ENCODE measurements around the gene CYB561D1. TPM values are rescaled to one million over a fixed set of nuclear protein-coding genes. Genes with fewer than 3 reads are reported as not detected.

CYB561D1 gene
- total and polyA plus RNA-seq, 2 of the 13 experiments (the other 11 are each of a cell fraction or from before 2014, with no cell fraction given): 3.9 to 4.1 TPM

- 0 out of 2 replicates have a peak, but pooled peaks have one; percentile 59 for TF ChIP-seq ZNF556 (CRISPR knock-in tag; IDR thresholded peaks at IDR 0.05; ENCODE audit: borderline replicate concordance)
- TF ChIP-seq SIN3B (IDR thresholded peaks at IDR 0.05; ENCODE audit: low read length): no peak
- no peak for TF ChIP-seq ATF7 (IDR thresholded peaks at IDR 0.05)
- TF ChIP-seq ATF7 (CRISPR knock-in tag; IDR thresholded peaks at IDR 0.05): 0 out of 2 replicates have a peak, but pooled peaks have one; percentile 54
- no peak for TF ChIP-seq THRA (CRISPR knock-in tag; IDR thresholded peaks at IDR 0.05; ENCODE audit: borderline replicate concordance)
- TF ChIP-seq CBFB (CRISPR knock-in tag; IDR thresholded peaks at IDR 0.05): 0 out of 2 replicates have a peak, but pooled peaks have one; percentile 42
- TF ChIP-seq KLF16 (CRISPR knock-in tag; IDR thresholded peaks at IDR 0.05): peak in 1 of 2 experiments; percentile 84; a peak in 2 of 4 replicates
- no peak for TF ChIP-seq TRIM24 (CRISPR knock-in tag; IDR thresholded peaks at IDR 0.05)
- 0 out of 2 replicates have a peak, but pooled peaks have one; percentile 46 for TF ChIP-seq PAWR (CRISPR knock-in tag; IDR thresholded peaks at IDR 0.05; ENCODE audit: borderline replicate concordance)
- TF ChIP-seq MXI1 (IDR thresholded peaks at IDR 0.05; ENCODE audit: borderline replicate concordance, low read depth, low read length): peak; percentile 68; the same call in 1 of the 3 replicates
- TF ChIP-seq, protein P1, sequence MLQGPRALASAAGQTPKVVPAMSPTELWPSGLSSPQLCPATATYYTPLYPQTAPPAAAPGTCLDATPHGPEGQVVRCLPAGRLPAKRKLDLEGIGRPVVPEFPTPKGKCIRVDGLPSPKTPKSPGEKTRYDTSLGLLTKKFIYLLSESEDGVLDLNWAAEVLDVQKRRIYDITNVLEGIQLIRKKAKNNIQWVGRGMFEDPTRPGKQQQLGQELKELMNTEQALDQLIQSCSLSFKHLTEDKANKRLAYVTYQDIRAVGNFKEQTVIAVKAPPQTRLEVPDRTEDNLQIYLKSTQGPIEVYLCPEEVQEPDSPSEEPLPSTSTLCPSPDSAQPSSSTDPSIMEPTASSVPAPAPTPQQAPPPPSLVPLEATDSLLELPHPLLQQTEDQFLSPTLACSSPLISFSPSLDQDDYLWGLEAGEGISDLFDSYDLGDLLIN (CRISPR knock-in tag; IDR thresholded peaks at IDR 0.05; ENCODE audit: borderline replicate concordance): peak; percentile 78; the same call in 1 of the 2 replicates
- no peak for TF ChIP-seq ZNF354B (CRISPR knock-in tag; IDR thresholded peaks at IDR 0.05)
- peak; percentile 86 for TF ChIP-seq HOXA3 (CRISPR knock-in tag; IDR thresholded peaks at IDR 0.05)
- peak; percentile 73; the same call in 1 of the 2 replicates for TF ChIP-seq MXD1 (CRISPR knock-in tag; IDR thresholded peaks at IDR 0.05)
- no peak for TF ChIP-seq HNF4A (CRISPR knock-in tag; IDR thresholded peaks at IDR 0.05)
- peak; percentile 79 for TF ChIP-seq POGZ (CRISPR knock-in tag; IDR thresholded peaks at IDR 0.05)
- TF ChIP-seq ZBTB20 (CRISPR knock-in tag; IDR thresholded peaks at IDR 0.05; ENCODE audit: borderline replicate concordance, low read depth): peak; percentile 7; the same call in 1 of the 2 replicates
- peak; percentile 54 for TF ChIP-seq NR2C2 (CRISPR knock-in tag; IDR thresholded peaks at IDR 0.05; ENCODE audit: borderline replicate concordance)
- no peak for TF ChIP-seq NFYC (CRISPR knock-in tag; IDR thresholded peaks at IDR 0.05)
- peak; percentile 48; the same call in 1 of the 2 replicates for TF ChIP-seq ZNF770 (CRISPR knock-in tag; IDR thresholded peaks at IDR 0.05)
- TF ChIP-seq SRF (IDR thresholded peaks at IDR 0.05; ENCODE audit: low read depth, low read length): no peak
- no peak for TF ChIP-seq FOXJ3 (CRISPR knock-in tag; IDR thresholded peaks at IDR 0.05; ENCODE audit: borderline replicate concordance)
- no peak for TF ChIP-seq MTA3 (CRISPR knock-in tag; IDR thresholded peaks at IDR 0.05)
Observed at GRCh38 chr1:109548321-109549267, 54.7 kb downstream of the CYB561D1 start, which contains the start of gene GNAI3 (continued).
